ENCODE results near the gene MAP4K3. TPM values are rescaled to one million over a fixed set of nuclear protein-coding genes. Genes with fewer than 3 reads are reported as not detected.
A peak's percentile ranks its signal among the peaks of the same experiment; 100 is the strongest.

Gene MAP4K3
- total RNA-seq, 1 experiment from 2014 or later = 97.4 TPM

DNA sequence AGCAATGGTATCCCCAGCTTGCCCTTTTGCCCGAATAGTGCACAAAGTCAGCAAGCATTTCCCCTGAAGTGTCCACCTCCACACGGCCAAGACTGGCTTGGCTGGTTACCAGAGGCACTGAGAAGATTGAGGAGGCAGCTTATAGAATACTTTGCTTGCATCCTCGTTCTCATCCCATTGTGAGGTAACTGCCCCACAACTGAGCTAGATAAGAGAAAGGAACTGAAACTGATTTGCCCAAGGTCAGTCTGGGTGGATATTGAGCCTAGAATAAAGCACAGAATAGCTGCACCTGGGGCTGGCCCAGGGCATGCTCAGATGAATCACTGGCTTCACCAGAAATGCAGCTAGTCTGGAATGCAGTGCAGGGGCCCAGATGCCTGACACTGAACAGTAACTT is 32.7 kb upstream of the MAP4K3 start:
- Histone ChIP-seq H3K9me2 (replicated peaks; ENCODE audit: low read length) (no peaks in the 10 kb centered on the region), H3K9me3 (ENCODE audit: low read length) (no peaks in the 10 kb centered on the region), H3K4me2 (ENCODE audit: low read length) (peak overlapping the region; percentile 38), H3K4me1 (ENCODE audit: insufficient read depth, low read length) (peaks cover 35% of the 10 kb centered on the region), H3K27ac (ENCODE audit: low read length) (peak overlapping the region; percentile 22; the same call in 1 of the 2 replicates), H3K79me2 (ENCODE audit: low read length) (no peaks in the 10 kb centered on the region), H2AFZ (ENCODE audit: low read length) (no peak overlapping the region), H3F3A (ENCODE audit: low read length, unreplicated experiment) (peaks cover 6% of the 10 kb centered on the region), H3K4me3 (ENCODE audit: low read length) (no peak overlapping the region), H3K36me3 (ENCODE audit: low read depth, low read length) (no peaks in the 10 kb centered on the region), H3K9ac (ENCODE audit: low read length) (no peak overlapping the region), H3K27me3 (ENCODE audit: low read length) (no peaks in the 10 kb centered on the region), H4K20me1 (ENCODE audit: low read length) (no peaks in the 10 kb centered on the region)
- CTCF ChIA-PET = no interaction called here
- TF ChIP-seq, protein P1, sequence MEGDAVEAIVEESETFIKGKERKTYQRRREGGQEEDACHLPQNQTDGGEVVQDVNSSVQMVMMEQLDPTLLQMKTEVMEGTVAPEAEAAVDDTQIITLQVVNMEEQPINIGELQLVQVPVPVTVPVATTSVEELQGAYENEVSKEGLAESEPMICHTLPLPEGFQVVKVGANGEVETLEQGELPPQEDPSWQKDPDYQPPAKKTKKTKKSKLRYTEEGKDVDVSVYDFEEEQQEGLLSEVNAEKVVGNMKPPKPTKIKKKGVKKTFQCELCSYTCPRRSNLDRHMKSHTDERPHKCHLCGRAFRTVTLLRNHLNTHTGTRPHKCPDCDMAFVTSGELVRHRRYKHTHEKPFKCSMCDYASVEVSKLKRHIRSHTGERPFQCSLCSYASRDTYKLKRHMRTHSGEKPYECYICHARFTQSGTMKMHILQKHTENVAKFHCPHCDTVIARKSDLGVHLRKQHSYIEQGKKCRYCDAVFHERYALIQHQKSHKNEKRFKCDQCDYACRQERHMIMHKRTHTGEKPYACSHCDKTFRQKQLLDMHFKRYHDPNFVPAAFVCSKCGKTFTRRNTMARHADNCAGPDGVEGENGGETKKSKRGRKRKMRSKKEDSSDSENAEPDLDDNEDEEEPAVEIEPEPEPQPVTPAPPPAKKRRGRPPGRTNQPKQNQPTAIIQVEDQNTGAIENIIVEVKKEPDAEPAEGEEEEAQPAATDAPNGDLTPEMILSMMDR (conservative IDR thresholded peaks at IDR 0.05; ENCODE audit: low read depth, low read length) = no peak
- TF ChIP-seq EZH2phosphoT487 (IDR thresholded peaks at IDR 0.05; ENCODE audit: borderline replicate concordance, low read length) (no peak), EZH2 (IDR thresholded peaks at IDR 0.05; ENCODE audit: low read length, unreplicated experiment) (no peak)
- intact Hi-C loops (cut with micrococcal nuclease) = no loop called here
- BruUV-seq (replicated peaks) = no TSS peak
- POLR2A ChIA-PET (ENCODE audit: unreplicated experiment) = no interaction called here
- DNase-seq = peak; percentile 51
- peak; percentile 52 for ATAC-seq

DNA sequence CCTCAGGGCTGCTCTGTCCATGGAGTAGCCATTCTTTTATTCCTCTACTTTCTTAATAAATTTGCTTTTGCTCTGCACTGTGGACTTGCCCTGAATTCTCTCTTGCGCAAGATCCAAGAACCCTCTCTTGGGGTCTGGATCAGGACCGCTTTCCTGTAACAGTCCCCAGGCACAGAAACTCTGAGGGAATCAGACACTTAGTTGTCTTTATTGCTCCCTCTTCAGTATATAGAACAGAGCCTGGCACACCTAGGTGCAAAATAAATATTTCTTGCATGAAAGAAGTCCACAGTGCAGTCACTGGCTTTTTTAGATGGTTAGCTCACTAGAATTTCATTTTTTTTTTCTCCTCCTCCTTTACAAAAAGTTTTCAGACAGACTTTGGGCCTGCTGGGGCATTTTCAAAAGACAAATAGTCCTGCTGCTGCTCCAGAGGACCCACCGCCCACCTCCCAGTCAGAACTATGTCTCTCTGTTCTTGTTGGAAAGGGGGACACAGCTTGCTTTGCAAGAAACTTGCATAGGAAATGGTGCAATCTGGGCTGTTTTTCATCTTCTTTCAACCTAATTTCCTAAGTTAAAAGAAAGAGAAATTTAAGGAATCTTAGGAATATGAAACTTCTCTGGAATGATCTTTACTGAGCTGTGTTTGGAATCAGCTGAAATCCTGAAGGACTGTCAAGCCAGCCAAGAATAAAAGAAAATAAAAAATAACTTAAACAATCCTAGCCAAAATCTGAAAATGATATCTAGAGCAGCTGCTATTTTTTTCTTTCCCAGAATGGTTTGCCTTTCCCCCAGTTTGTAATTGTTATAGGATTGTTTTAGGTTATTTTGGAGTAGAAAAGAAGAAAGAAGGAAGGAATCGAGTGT is 31.7 kb upstream of the MAP4K3 start:
- Histone ChIP-seq H3K4me3 (ENCODE audit: low read length) (no peak overlapping the region), H3K27me3 (ENCODE audit: low read length) (no peaks in the 10 kb centered on the region), H4K20me1 (ENCODE audit: low read length) (no peaks in the 10 kb centered on the region), H3K4me1 (ENCODE audit: insufficient read depth, low read length) (peaks cover 35% of the 10 kb centered on the region), H3K9ac (ENCODE audit: low read length) (no peak overlapping the region), H3F3A (ENCODE audit: low read length, unreplicated experiment) (peaks cover 6% of the 10 kb centered on the region), H2AFZ (ENCODE audit: low read length) (no peak overlapping the region), H3K9me3 (ENCODE audit: low read length) (no peaks in the 10 kb centered on the region), H3K27ac (ENCODE audit: low read length) (no peak overlapping the region; the same call in 1 of the 2 replicates), H3K36me3 (ENCODE audit: low read depth, low read length) (no peaks in the 10 kb centered on the region), H3K9me2 (replicated peaks; ENCODE audit: low read length) (no peaks in the 10 kb centered on the region), H3K4me2 (ENCODE audit: low read length) (peak overlapping the region; percentile 38; the same call in 1 of the 2 replicates), H3K79me2 (ENCODE audit: low read length) (no peaks in the 10 kb centered on the region)
- ChIA-PET CTCF (no interaction called here), POLR2A (ENCODE audit: unreplicated experiment) (interaction anchor here (0.6 kb wide), 2 partner anchors 28 to 52 kb away, joined by 3 to 4 read pairs; no protein-coding TSS in a partner anchor)
- intact Hi-C loops (cut with micrococcal nuclease) = no loop called here
- TF ChIP-seq EZH2phosphoT487 (IDR thresholded peaks at IDR 0.05; ENCODE audit: borderline replicate concordance, low read length) (no peak), EZH2 (IDR thresholded peaks at IDR 0.05; ENCODE audit: low read length, unreplicated experiment) (no peak)
- TF ChIP-seq, protein P1 (conservative IDR thresholded peaks at IDR 0.05; ENCODE audit: low read depth, low read length) = no peak
- BruUV-seq (replicated peaks) = no TSS peak
- ATAC-seq = no peak
- no peak for DNase-seq

DNA sequence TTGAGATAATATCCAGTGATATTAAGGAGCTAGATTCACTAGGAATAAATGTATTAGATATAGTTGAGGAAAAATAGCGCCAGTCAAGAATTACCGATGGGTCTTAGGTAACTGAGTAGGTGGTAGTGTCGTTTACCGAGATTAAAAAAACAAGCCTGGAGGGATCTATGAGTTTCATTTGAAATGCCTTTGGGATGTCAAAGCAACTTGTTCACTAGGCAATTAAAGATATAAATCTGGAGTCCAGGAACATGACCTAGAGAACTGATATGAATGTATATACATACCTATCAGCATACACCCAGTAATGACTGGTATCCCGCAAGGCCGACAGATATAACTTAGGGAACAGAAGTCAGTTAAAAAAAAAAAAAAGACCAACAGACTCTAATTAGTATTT is 29.2 kb upstream of the MAP4K3 start:
- Histone ChIP-seq H3K4me2 (ENCODE audit: low read length) (no peak overlapping the region), H3K4me3 (ENCODE audit: low read length) (no peak overlapping the region), H4K20me1 (ENCODE audit: low read length) (no peaks in the 10 kb centered on the region), H3K9me2 (replicated peaks; ENCODE audit: low read length) (no peaks in the 10 kb centered on the region), H3K9ac (ENCODE audit: low read length) (no peak overlapping the region), H3F3A (ENCODE audit: low read length, unreplicated experiment) (peaks cover 6% of the 10 kb centered on the region), H3K4me1 (ENCODE audit: insufficient read depth, low read length) (peaks cover 35% of the 10 kb centered on the region), H3K27ac (ENCODE audit: low read length) (no peak overlapping the region), H2AFZ (ENCODE audit: low read length) (no peak overlapping the region), H3K36me3 (ENCODE audit: low read depth, low read length) (no peaks in the 10 kb centered on the region), H3K27me3 (ENCODE audit: low read length) (no peaks in the 10 kb centered on the region), H3K9me3 (ENCODE audit: low read length) (no peaks in the 10 kb centered on the region), H3K79me2 (ENCODE audit: low read length) (no peaks in the 10 kb centered on the region)
- BruUV-seq (replicated peaks) = no TSS peak
- no peak for DNase-seq
- TF ChIP-seq, protein P1 (conservative IDR thresholded peaks at IDR 0.05; ENCODE audit: low read depth, low read length) = no peak
- TF ChIP-seq EZH2 (IDR thresholded peaks at IDR 0.05; ENCODE audit: low read length, unreplicated experiment) (no peak), EZH2phosphoT487 (IDR thresholded peaks at IDR 0.05; ENCODE audit: borderline replicate concordance, low read length) (no peak)
- no peak for ATAC-seq
- ChIA-PET CTCF (no interaction called here), POLR2A (ENCODE audit: unreplicated experiment) (no interaction called here)
- intact Hi-C loops (cut with micrococcal nuclease) = loop anchor here (2.0 kb wide), 1 partner anchor 16 kb away; no protein-coding TSS in a partner anchor

All from PC-3 (cell line).